Vagina (tissue), 2 donors: ENCODE data around the gene ANKS1B. TPM values are rescaled to one million over a fixed set of nuclear protein-coding genes. Genes with fewer than 3 reads are reported as not detected.

ENCODE experiments used
- DNase-seq, 2 donors: peaks; one replicate each; pipeline ENCODE4 v3.0.0-alpha.2; 2017; ENCODE audit errors: extremely low spot score in 2 of 2
- H3K27ac ChIP-seq: fragments of 200-600 bp; sonication (generic); one replicate; pipeline ENCODE4 v1.5.1; 2019
- H3K27me3 ChIP-seq: fragments of 200-600 bp; sonication (generic); one replicate; pipeline ENCODE4 v1.5.1; 2019
- H3K36me3 ChIP-seq, 2 donors: fragments of 200-600 bp; sonication (generic); one replicate each; pipeline ENCODE4 v1.5.1; 2017 to 2019
- H3K4me1 ChIP-seq: fragments of 200-600 bp; sonication (generic); one replicate; pipeline ENCODE4 v1.5.1; 2019
- H3K4me3 ChIP-seq, 2 donors: fragments of 200-600 bp; sonication (generic); 1 replicate in 1 of 2; 2 replicates in 1 of 2; pipeline ENCODE4 v1.5.1; 2016 to 2019
- H3K9me3 ChIP-seq: fragments of 200-600 bp; sonication (generic); one replicate; pipeline ENCODE4 v1.5.1; 2019
- CTCF ChIP-seq, 3 experiments: fragments of 450-650 bp in 2 of 3; fragments of 200-600 bp in 1 of 3; sonication (generic) in 1 of 3; IDR thresholded peaks; one replicate each; pipeline ENCODE4 v1.5.1; 2017 to 2019; ENCODE audit warnings: antibody characterized with exemption in 3 of 3, mild to moderate bottlenecking in 2 of 3, moderate library complexity in 2 of 3
- POLR2A ChIP-seq, 2 donors: fragments of 450-650 bp; IDR thresholded peaks; one replicate each; pipeline ENCODE4 v1.6.1; 2017; ENCODE audit warnings: antibody characterized with exemption in 2 of 2, mild to moderate bottlenecking in 2 of 2, moderate library complexity in 2 of 2
- POLR2AphosphoS5 ChIP-seq, 2 donors: sonication (generic); formaldehyde crosslinking; IDR thresholded peaks; one replicate each; pipeline ENCODE4 v1.9.0; 2017; ENCODE audit warnings: antibody characterized with exemption in 2 of 2, mild to moderate bottlenecking in 2 of 2, low read depth in 1 of 2; ENCODE audit not compliant: insufficient read depth in 1 of 2
- intact Hi-C: fragments of 100-400 bp; cut with DNase I; formaldehyde crosslinking; loops from one replicate; pipeline ENCODE4 v1.15.1; 2023
- total RNA-seq: library from RNA; depleted of rRNA; stranded (reverse); fragments of >200 nt; gene quantifications from one replicate; pipeline ENCODE4 v1.2.3, GENCODE V29; 2016

The ANKS1B gene
- total RNA-seq, 1 donor from 2014 or later, result 11.5 TPM

- DNase-seq, result no peak
- H3K36me3 ChIP-seq, result peaks cover 0 to 46% of the 10 kb centered on the region in 2 donors
- no peak overlapping the region for H3K4me3 ChIP-seq
- H3K4me1 ChIP-seq, result no peaks in the 10 kb centered on the region
- H3K27ac ChIP-seq, result no peak overlapping the region
- no peaks in the 10 kb centered on the region for H3K9me3 ChIP-seq
- no peaks in the 10 kb centered on the region for H3K27me3 ChIP-seq
- intact Hi-C loops, result no loop called here
- no peak for TF ChIP-seq POLR2AphosphoS5 (IDR thresholded peaks at IDR 0.05; ENCODE audit: insufficient read depth in 1 of 2, low read depth in 1 of 2)
- TF ChIP-seq POLR2A (IDR thresholded peaks at IDR 0.05), result no peak
- TF ChIP-seq CTCF (IDR thresholded peaks at IDR 0.05), result no peak
These were observed 1260.2 kb downstream of the ANKS1B start for GRCh38 chr12:98724384-98725155.

- intact Hi-C loops, result no loop called here
- TF ChIP-seq CTCF (IDR thresholded peaks at IDR 0.05) (no peak), POLR2AphosphoS5 (IDR thresholded peaks at IDR 0.05; ENCODE audit: insufficient read depth in 1 of 2, low read depth in 1 of 2) (no peak), POLR2A (IDR thresholded peaks at IDR 0.05) (no peak)
- Histone ChIP-seq H3K36me3 (peaks cover 0 to 21% of the 10 kb centered on the region in 2 donors), H3K9me3 (no peaks in the 10 kb centered on the region), H3K27ac (no peak overlapping the region), H3K27me3 (no peaks in the 10 kb centered on the region), H3K4me1 (no peaks in the 10 kb centered on the region), H3K4me3 (no peak overlapping the region)
- DNase-seq, result no peak
These were observed 1263.5 kb downstream of the ANKS1B start for GRCh38 chr12:98721204-98721702.

- H3K4me3 ChIP-seq, result no peak overlapping the region
- no peak overlapping the region for H3K27ac ChIP-seq
- no peak for DNase-seq
- peaks cover 0 to 8% of the 10 kb centered on the region in 2 donors for H3K36me3 ChIP-seq
- no peaks in the 10 kb centered on the region for H3K4me1 ChIP-seq
- H3K9me3 ChIP-seq, result no peaks in the 10 kb centered on the region
- TF ChIP-seq POLR2A (IDR thresholded peaks at IDR 0.05) (no peak), CTCF (IDR thresholded peaks at IDR 0.05) (no peak), POLR2AphosphoS5 (IDR thresholded peaks at IDR 0.05; ENCODE audit: insufficient read depth in 1 of 2, low read depth in 1 of 2) (no peak)
- H3K27me3 ChIP-seq, result no peaks in the 10 kb centered on the region
- intact Hi-C loops, result no loop called here
These were observed 1264.9 kb downstream of the ANKS1B start for GRCh38 chr12:98719515-98720504.

GRCh38 chr12:98714426-98714825 lies 1270.3 kb downstream of the ANKS1B start:
- no peak for TF ChIP-seq CTCF (IDR thresholded peaks at IDR 0.05)
- no peak for TF ChIP-seq POLR2A (IDR thresholded peaks at IDR 0.05)
- TF ChIP-seq POLR2AphosphoS5 (IDR thresholded peaks at IDR 0.05; ENCODE audit: insufficient read depth in 1 of 2, low read depth in 1 of 2), result no peak
- H3K36me3 ChIP-seq, result peaks cover 0 to 10% of the 10 kb centered on the region in 2 donors
- DNase-seq, result no peak

More at GRCh38 chr12:98714426-98714825, 1270.3 kb downstream of the ANKS1B start:
- no peaks in the 10 kb centered on the region for H3K9me3 ChIP-seq
- no peak overlapping the region for H3K4me3 ChIP-seq
- no peak overlapping the region for H3K27ac ChIP-seq
- no peaks in the 10 kb centered on the region for H3K27me3 ChIP-seq
- intact Hi-C loops, result no loop called here
- H3K4me1 ChIP-seq, result no peaks in the 10 kb centered on the region
